Measurements from ENCODE around the gene TAMALIN.

The TAMALIN gene

GRCh38 chr12:52036587-52037171, 29.9 kb downstream of the TAMALIN start:
- DNase-seq (ENCODE audit: low read depth in 2 of 2) = peak; percentile 78 to 80

GRCh38 chr12:52037248-52037861, 30.6 kb downstream of the TAMALIN start:
- no peak for DNase-seq (ENCODE audit: low read depth in 2 of 2)

GRCh38 chr12:52038447-52038846, 31.7 kb downstream of the TAMALIN start:
- DNase-seq (ENCODE audit: low read depth in 2 of 2) = no peak

GRCh38 chr12:52041035-52041434, 34.3 kb downstream of the TAMALIN start:
- DNase-seq (ENCODE audit: low read depth in 2 of 2) = no peak

DNA sequence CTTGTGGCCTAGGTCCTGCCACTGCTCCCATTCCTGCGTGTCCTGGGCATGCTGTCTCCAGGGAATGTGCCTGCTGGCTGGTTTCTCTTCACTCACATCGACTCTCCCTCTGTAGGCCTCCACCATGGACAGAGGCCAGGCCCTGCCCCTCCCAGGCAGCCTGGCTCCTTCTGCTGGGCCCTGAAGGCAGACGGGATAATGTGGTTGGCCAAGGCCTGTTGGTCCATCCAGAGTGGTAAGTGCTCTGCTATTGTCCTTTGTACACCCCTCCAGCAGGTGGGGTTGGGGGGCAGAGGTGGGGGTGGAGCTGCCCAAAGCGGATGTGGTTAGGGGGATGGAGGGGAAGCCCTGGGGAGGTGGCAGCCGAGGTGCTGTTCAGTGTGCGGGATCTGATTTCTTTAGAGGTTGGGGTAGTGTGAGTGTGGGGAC, 35.0 kb downstream of the TAMALIN start:
- no peak for DNase-seq (ENCODE audit: low read depth in 2 of 2)

DNA sequence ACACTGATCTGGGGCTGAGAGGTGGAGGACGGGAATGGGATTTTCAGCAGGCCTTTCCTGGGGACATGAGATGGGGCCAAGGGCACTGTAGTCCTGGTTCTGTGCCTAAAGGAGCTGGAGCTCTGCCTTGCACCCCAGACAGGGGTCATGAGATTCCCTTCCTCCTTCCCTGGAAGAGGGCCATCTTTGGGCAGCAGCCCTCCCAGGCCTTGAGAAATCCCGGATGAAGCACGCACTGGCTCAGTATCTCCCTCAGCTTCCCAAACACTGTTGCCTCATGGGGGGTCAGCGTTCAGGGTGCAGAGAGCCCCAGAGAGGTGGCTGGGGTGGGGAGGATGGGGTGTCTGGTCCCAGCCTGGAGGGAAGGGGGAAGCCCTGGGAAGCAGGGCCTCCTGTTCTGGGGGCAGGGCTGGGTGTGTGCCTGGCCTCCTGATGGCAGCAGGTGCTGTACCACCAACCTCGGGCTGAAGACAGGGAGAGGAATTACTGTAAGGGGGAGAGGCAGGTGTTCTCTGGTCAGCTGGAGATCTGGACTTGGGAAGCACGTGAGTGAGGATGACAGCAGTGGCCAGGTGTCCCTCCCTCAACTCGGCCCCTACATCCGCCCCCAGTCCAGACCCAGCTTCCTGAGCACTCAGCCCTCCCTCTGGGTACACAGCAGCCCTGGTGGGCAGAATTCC, 36.1 kb downstream of the TAMALIN start:
- DNase-seq (ENCODE audit: low read depth in 2 of 2) = no peak

DNA sequence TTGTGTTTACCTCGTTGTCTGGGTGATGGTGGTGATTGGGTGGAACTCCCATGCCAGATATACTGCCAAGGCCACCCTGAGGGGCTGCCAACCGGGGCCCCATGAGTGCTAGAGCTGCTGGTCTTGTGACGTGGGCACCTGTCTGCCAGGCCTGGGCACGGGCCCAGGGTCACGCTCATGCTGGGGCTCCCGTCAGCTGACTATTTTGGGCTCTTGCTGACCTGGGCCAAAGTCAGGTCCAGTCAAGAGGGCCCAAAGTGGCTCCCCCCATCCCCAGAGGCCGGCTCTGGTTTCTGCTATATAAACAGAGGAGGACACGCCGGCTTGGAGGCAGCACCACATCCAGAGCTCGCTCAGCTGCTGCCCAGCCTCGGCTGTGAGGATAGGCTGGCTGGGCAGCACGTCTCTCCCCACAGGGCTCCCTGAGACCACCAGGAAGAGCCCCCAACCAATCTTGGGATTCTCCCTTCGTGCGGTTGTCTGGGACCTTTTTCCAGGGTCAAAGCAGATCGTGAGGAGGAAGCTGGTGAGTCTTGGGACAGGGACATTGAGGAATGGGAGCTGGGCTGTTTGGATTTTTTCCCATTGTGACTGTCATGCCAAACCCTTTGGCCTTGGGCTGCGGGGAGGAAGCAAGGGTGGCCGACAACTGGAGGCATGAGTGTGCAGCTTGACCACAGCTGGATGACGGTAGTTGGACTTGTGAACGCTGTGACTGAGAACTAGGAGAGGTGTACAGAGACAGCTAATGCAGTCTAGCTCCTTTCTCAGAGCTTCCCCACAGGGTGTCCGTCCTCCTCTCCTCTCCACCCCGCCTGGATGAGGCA, 36.9 kb downstream of the TAMALIN start:
- DNase-seq (ENCODE audit: low read depth in 2 of 2) = no peak

GRCh38 chr12:52044292-52044983, 37.7 kb downstream of the TAMALIN start:
- no peak for DNase-seq (ENCODE audit: low read depth in 2 of 2)

DNA sequence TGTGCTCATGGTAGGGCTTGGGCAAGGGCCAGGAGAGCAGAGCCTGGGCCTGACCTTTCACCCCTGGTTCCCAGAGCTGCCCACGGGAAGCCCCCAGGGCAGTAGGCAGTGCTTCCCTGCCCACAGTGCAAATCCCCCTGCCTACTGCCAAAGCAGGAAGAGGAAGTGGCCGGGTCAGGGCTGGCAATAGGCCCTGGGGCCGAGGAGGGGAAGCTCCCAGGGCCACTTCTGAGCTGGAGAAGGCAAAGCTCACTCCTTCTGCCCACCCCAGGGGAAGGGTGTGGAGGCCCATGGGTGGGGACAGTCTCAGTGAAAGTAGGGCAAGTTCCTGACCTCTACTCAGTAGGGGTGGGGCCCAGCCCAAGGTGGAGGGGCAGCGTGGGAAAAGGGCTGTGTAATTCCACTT, 39.1 kb downstream of the TAMALIN start:
- no peak for DNase-seq (ENCODE audit: low read depth in 2 of 2)

GRCh38 chr12:52046859-52047258, 40.1 kb downstream of the TAMALIN start:
- DNase-seq (ENCODE audit: low read depth in 2 of 2) = no peak

DNA sequence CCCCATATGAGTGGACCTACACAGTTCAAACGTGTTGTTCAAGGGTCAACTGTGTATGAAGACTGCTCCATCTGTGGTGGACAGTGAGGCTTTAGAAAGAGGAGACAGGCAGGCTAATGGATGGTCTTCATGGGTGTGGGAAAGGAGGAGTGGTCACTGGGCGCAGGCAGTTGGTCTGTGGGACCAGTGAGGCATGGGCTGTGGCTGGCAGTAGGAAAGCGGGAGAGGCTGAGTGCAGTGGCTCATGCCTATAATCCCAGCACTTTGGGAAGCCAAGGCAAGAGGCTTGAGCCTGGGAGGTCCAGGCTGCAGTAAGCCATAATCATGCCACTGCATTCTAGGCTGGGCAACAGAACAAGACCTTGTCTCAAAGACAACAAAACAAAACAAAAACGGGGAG, 42.5 kb downstream of the TAMALIN start:
- DNase-seq (ENCODE audit: low read depth in 2 of 2) = no peak

DNA sequence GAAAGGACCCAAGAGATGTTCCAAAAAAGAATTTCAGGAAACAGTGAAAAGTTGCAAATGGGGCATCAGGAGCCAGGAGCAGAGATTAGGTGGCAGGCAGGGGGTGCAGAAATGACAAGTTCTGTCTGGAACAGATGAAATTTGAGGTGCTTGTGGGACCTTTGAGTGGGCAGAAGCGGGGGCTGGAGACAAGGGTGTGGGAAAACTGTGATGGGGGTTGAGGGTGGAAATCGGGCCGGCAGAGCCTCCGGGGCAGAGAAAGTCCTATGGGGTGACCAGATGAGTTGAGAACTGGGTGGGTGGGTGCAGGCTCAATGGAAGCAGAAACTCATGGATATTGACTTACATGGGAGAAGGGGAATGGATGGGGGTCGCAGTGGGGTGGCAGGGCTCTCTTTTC, 42.9 kb downstream of the TAMALIN start:
- DNase-seq (ENCODE audit: low read depth in 2 of 2) = no peak

GRCh38 chr12:52050116-52050757, 43.5 kb downstream of the TAMALIN start:
- no peak for DNase-seq (ENCODE audit: low read depth in 2 of 2)

GRCh38 chr12:52050758-52051541, 44.2 kb downstream of the TAMALIN start, which contains the start of gene NR4A1:
Gene NR4A1 (plus strand): TSS chr12:52051442. CDS start chr12:52054329, 2,887 bp downstream.
- DNase-seq (ENCODE audit: low read depth in 2 of 2) = peak; percentile 99

GRCh38 chr12:52052468-52053186, 45.9 kb downstream of the TAMALIN start:
- DNase-seq (ENCODE audit: low read depth in 2 of 2) = no peak

GRCh38 chr12:52053536-52054209, 46.9 kb downstream of the TAMALIN start:
- DNase-seq (ENCODE audit: low read depth in 2 of 2) = no peak

DNA sequence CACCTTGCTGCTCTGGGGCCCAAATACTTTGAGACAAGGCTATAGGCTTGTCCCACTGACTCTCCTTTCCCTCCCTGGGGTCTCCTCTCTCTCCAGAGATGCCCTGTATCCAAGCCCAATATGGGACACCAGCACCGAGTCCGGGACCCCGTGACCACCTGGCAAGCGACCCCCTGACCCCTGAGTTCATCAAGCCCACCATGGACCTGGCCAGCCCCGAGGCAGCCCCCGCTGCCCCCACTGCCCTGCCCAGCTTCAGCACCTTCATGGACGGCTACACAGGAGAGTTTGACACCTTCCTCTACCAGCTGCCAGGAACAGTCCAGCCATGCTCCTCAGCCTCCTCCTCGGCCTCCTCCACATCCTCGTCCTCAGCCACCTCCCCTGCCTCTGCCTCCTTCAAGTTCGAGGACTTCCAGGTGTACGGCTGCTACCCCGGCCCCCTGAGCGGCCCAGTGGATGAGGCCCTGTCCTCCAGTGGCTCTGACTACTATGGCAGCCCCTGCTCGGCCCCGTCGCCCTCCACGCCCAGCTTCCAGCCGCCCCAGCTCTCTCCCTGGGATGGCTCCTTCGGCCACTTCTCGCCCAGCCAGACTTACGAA, 47.6 kb downstream of the TAMALIN start:
- DNase-seq (ENCODE audit: low read depth in 2 of 2) = no peak

- no peak for DNase-seq (ENCODE audit: low read depth in 2 of 2)
Observed at GRCh38 chr12:52054833-52055730, 48.3 kb downstream of the TAMALIN start.
